HepG2 (cell line): ENCODE data around the gene FJX1. TPM values are rescaled to one million over a fixed set of nuclear protein-coding genes. Genes with fewer than 3 reads are reported as not detected.

Source experiments
- ATAC-seq: fragments of 200-7000 bp; cut with Tn5 transposase; 3 replicates; pipeline ENCODE4 v1.9.1; 2020; ENCODE audit warnings: mild to moderate bottlenecking, moderate library complexity
- BruUV-seq: library from RNA; stranded (reverse); fragments of 400-500 nt; replicated peaks from 2 replicates; lab custom pipeline; 2021; lab: Mats Ljungman, UMichigan
- CTCF ChIA-PET: fragments of 300-600 bp; formaldehyde crosslinking; extraction: SDS; loops from one replicate; lab custom pipeline; 2021; ENCODE audit warnings: low total read pairs, inconsistent platforms, low intra/inter-chr PET ratio; lab: Yijun Ruan, JAX
- POLR2A ChIA-PET: fragments of 350-600 bp; sonication (Branson Sonifier 250); formaldehyde crosslinking; loops from one replicate; lab custom pipeline; 2020; ENCODE audit warnings: antibody characterized with exemption, inconsistent platforms; lab: Yijun Ruan, JAX
- DNase-seq: peaks from one replicate; pipeline ENCODE4 v3.0.0-alpha.2; 2015; ENCODE audit warnings: low spot score
- FAIRE-seq: peaks from 3 replicates; lab custom pipeline; 2011; peaks lifted over from hg19 to GRCh38; lab: Jason Lieb, UNC
- H2AFZ ChIP-seq: one replicate; pipeline ENCODE4 v1.6.1; 2011; ENCODE audit warnings: low read length, inconsistent platforms
- H3K27ac ChIP-seq: fragments of 300-600 bp; 3 replicates; pipeline ENCODE4 v1.8.0; 2011; ENCODE audit warnings: mixed run types, mild to moderate bottlenecking, mixed read lengths, low read length, inconsistent platforms; ENCODE audit not compliant: insufficient read depth; ENCODE audit errors: extremely low read length
- H3K27me3 ChIP-seq, 2 experiments: fragments of 200-600 bp in 1 of 2; 2 replicates in 1 of 2; 3 replicates in 1 of 2; pipeline versions ENCODE4 v1.6.0 to v1.8.0; 2011; ENCODE audit warnings: low read length in 2 of 2, mild to moderate bottlenecking in 2 of 2, moderate library complexity in 2 of 2, inconsistent platforms in 1 of 2; ENCODE audit not compliant: insufficient read depth in 2 of 2, control insufficient read depth in 1 of 2
- H3K36me3 ChIP-seq, 2 experiments: fragments of 200-600 bp in 1 of 2; replicated peaks in 1 of 2; 2 replicates in 1 of 2; 3 replicates in 1 of 2; pipeline versions ENCODE4 v1.5.1 to v1.8.0; 2011; ENCODE audit warnings: low read length in 2 of 2, inconsistent platforms in 1 of 2; ENCODE audit not compliant: insufficient read depth in 2 of 2, control insufficient read depth in 1 of 2
- H3K4me1 ChIP-seq: 2 replicates; pipeline ENCODE4 v1.5.1; 2012; ENCODE audit warnings: low read length, inconsistent platforms; ENCODE audit not compliant: insufficient read depth
- H3K4me2 ChIP-seq: 2 replicates; pipeline ENCODE4 v1.6.0; 2011; ENCODE audit warnings: low read depth, low read length, inconsistent platforms
- H3K4me3 ChIP-seq, 3 experiments: fragments of 200-600 bp in 1 of 3; sonication (generic), shearing (Covaris generic) in 1 of 3; replicated peaks in 1 of 3; 2 replicates each; pipeline ENCODE4 v1.5.1; 2011 to 2016; ENCODE audit warnings: low read length in 3 of 3, inconsistent platforms in 2 of 3, low read depth in 2 of 3, mild to moderate bottlenecking in 2 of 3, control low read depth in 1 of 3, mixed read lengths in 1 of 3; ENCODE audit not compliant: insufficient read depth in 1 of 3
- H3K79me2 ChIP-seq: one replicate; pipeline ENCODE4 v1.6.1; 2011; ENCODE audit warnings: low read length, inconsistent platforms; ENCODE audit not compliant: insufficient read depth
- H3K9ac ChIP-seq: 2 replicates; pipeline ENCODE4 v1.6.0; 2011; ENCODE audit warnings: mild to moderate bottlenecking, low read depth, low read length, inconsistent platforms; ENCODE audit not compliant: insufficient read depth
- H3K9me3 ChIP-seq: 2 replicates; pipeline ENCODE4 v1.5.1; 2012; ENCODE audit warnings: mild to moderate bottlenecking, low read length
- H4K20me1 ChIP-seq: 2 replicates; pipeline ENCODE4 v1.6.0; 2011; ENCODE audit warnings: inconsistent platforms, mild to moderate bottlenecking, low read length, moderate library complexity; ENCODE audit not compliant: insufficient read depth
- ATM ChIP-seq: fragments of 450-650 bp; IDR thresholded peaks from 2 replicates; pipeline ENCODE4 v1.7.1; 2017; ENCODE audit warnings: mild to moderate bottlenecking, borderline replicate concordance
- DBP ChIP-seq: sonication (generic); formaldehyde crosslinking; IDR thresholded peaks from 2 replicates; pipeline ENCODE4 v1.4.0; 2020; ENCODE audit warnings: missing genetic modification reagents; ENCODE audit errors: not compliant biosample characterization
- GATAD2A ChIP-seq: IDR thresholded peaks from 2 replicates; pipeline ENCODE4 v1.6.1; 2016
- MTA1 ChIP-seq: sonication (generic); formaldehyde crosslinking; IDR thresholded peaks from 2 replicates; pipeline ENCODE4 v1.4.0; 2020; ENCODE audit warnings: missing genetic modification reagents, mild to moderate bottlenecking, borderline replicate concordance
- MTERF4 ChIP-seq: sonication (generic); formaldehyde crosslinking; IDR thresholded peaks from 2 replicates; pipeline ENCODE4 v1.8.0; 2023; ENCODE audit warnings: mild to moderate bottlenecking, missing genetic modification reagents
- NFIB ChIP-seq: sonication (generic); formaldehyde crosslinking; IDR thresholded peaks from 2 replicates; pipeline ENCODE4 v1.9.0; 2021; ENCODE audit warnings: missing genetic modification reagents, mild to moderate bottlenecking, borderline replicate concordance
- NR1H2 ChIP-seq: sonication (generic); formaldehyde crosslinking; IDR thresholded peaks from 2 replicates; pipeline ENCODE4 v1.8.1; 2022; ENCODE audit warnings: low read depth, missing genetic modification reagents, borderline replicate concordance
- PCBP1 ChIP-seq: fragments of 200-400 bp; formaldehyde crosslinking; IDR thresholded peaks from 2 replicates; pipeline ENCODE4 v1.6.1; 2017; ENCODE audit warnings: mild to moderate bottlenecking, low read depth, low read length, borderline replicate concordance
- PRMT3 ChIP-seq: sonication (generic); formaldehyde crosslinking; IDR thresholded peaks from 2 replicates; pipeline ENCODE4 v1.8.1; 2022; ENCODE audit warnings: low read depth, mild to moderate bottlenecking, moderate library complexity, missing genetic modification reagents, borderline replicate concordance
- SAFB2 ChIP-seq: sonication (generic); formaldehyde crosslinking; IDR thresholded peaks from 2 replicates; pipeline ENCODE4 v1.5.1; 2020; ENCODE audit warnings: missing genetic modification reagents, low read depth, mild to moderate bottlenecking, borderline replicate concordance
- SRSF1 ChIP-seq: fragments of 200-400 bp; formaldehyde crosslinking; optimal IDR thresholded peaks from 2 replicates; pipeline ENCODE3; 2017; ENCODE audit warnings: mild to moderate bottlenecking, low read depth, low read length, moderate library complexity
- TCF7 ChIP-seq: sonication (generic); IDR thresholded peaks from 2 replicates; pipeline ENCODE4 v1.6.1; 2016; ENCODE audit warnings: antibody characterized with exemption, low read depth
- TIGD3 ChIP-seq: sonication (generic); formaldehyde crosslinking; IDR thresholded peaks from 2 replicates; pipeline ENCODE4 v1.5.1; 2020; ENCODE audit warnings: mild to moderate bottlenecking, missing genetic modification reagents, borderline replicate concordance
- ZNF235 ChIP-seq: sonication (generic); formaldehyde crosslinking; IDR thresholded peaks from 2 replicates; pipeline ENCODE4 v1.8.1; 2023; ENCODE audit warnings: mild to moderate bottlenecking, missing genetic modification reagents, borderline replicate concordance
- ZNF337 ChIP-seq: sonication (generic); formaldehyde crosslinking; IDR thresholded peaks from 2 replicates; pipeline ENCODE4 v1.5.1; 2020; ENCODE audit warnings: missing genetic modification reagents, low read depth, mild to moderate bottlenecking, borderline replicate concordance
- ZNF33B ChIP-seq: sonication (generic); formaldehyde crosslinking; IDR thresholded peaks from 2 replicates; pipeline ENCODE4 v1.5.1; 2020; ENCODE audit warnings: mild to moderate bottlenecking, missing genetic modification reagents
- ZNF383 ChIP-seq: sonication (generic); formaldehyde crosslinking; IDR thresholded peaks from 2 replicates; pipeline ENCODE4 v1.4.0; 2020; ENCODE audit warnings: missing genetic modification reagents, mild to moderate bottlenecking, borderline replicate concordance
- ZNF589 ChIP-seq: sonication (generic); formaldehyde crosslinking; conservative IDR thresholded peaks from 2 replicates; pipeline ENCODE4 v1.8.0; 2022; ENCODE audit warnings: mild to moderate bottlenecking, moderate library complexity, missing genetic modification reagents
- ZNF747 ChIP-seq: sonication (generic); formaldehyde crosslinking; IDR thresholded peaks from 2 replicates; pipeline ENCODE4 v1.8.1; 2023; ENCODE audit warnings: missing genetic modification reagents, mild to moderate bottlenecking, borderline replicate concordance
- WGBS: methylation state at CpG from one replicate; pipeline ENCODE4 v1.1.6; 2017; ENCODE audit warnings: low lambda C conversion rate; 5-methylcytosine and 5-hydroxymethylcytosine counted together
- in situ Hi-C: cut with HindIII; loops from 2 replicates; pipeline ENCODE4 v1.10.0; 2017; ENCODE audit warnings: low pct_unique_long_range_greater_than_20kb; ENCODE audit not compliant: extremely low pct_ligation_motif_present
- intact Hi-C: fragments of 100-400 bp; cut with micrococcal nuclease; formaldehyde crosslinking; loops from one replicate; pipeline ENCODE4 v1.10.0; 2022; ENCODE audit not compliant: unreplicated experiment
- polyA plus RNA-seq, 8 experiments: library from polyadenylated mRNA; depleted of rRNA in 3 of 8; stranded (reverse) in 7 of 8; unstranded in 1 of 8; fragments of >200 nt; fragmentation: Illumina TruSeq in 4 of 8; extraction: Trizol in 4 of 8; gene quantifications; 2 replicates each; pipeline versions ENCODE4 v1.2.1 to v1.2.3, GENCODE V29; 2011 to 2016; ENCODE audit warnings: low read depth in 4 of 8, missing spikeins in 1 of 8, mixed read lengths in 1 of 8; ENCODE audit not compliant: insufficient read depth in 1 of 8
- total RNA-seq, 5 experiments: library from RNA; depleted of rRNA; stranded (reverse); fragments of >200 nt; fragmentation: Illumina TruSeq; extraction: Trizol; gene quantifications; 2 replicates each; pipeline ENCODE4 v1.2.3, GENCODE V29; 2016; ENCODE audit warnings: low read depth in 1 of 5
- TF ChIP-seq, protein P1 (sequence below): sonication (generic); formaldehyde crosslinking; IDR thresholded peaks from 2 replicates; pipeline ENCODE4 v1.9.0; 2022; ENCODE audit warnings: missing genetic modification reagents, mild to moderate bottlenecking, borderline replicate concordance

Gene FJX1
- total and polyA plus RNA-seq, 2 of the 13 experiments (the other 11 are each of a cell fraction or from before 2014, with no cell fraction given), result 0.40 to 0.82 TPM

GRCh38 chr11:35650006-35650405, 31.7 kb downstream of the FJX1 start (continued):
- no peak for TF ChIP-seq ZNF235 (CRISPR knock-in tag)
- no peak for TF ChIP-seq SAFB2 (CRISPR knock-in tag)
- TF ChIP-seq PCBP1, result no peak
- TF ChIP-seq TCF7, result no peak
- no peak for TF ChIP-seq GATAD2A (CRISPR knock-in tag)
- TF ChIP-seq ZNF383, result no peak
- no peak for TF ChIP-seq MTERF4
- no peak for TF ChIP-seq TIGD3 (CRISPR knock-in tag)
- no peak for TF ChIP-seq ATM
- TF ChIP-seq NFIB (CRISPR knock-in tag), result no peak

GRCh38 chr11:35650467-35650866, 32.2 kb downstream of the FJX1 start:
- Histone ChIP-seq H3K27me3 (peaks cover 0 to 27% of the 10 kb centered on the region in 2 experiments; a peak in 3 of 5 replicates), H3K4me3 (no peak overlapping the region), H3K4me1 (no peaks in the 10 kb centered on the region), H3K36me3 (no peaks in the 10 kb centered on the region), H3K27ac (no peak overlapping the region), H4K20me1 (no peaks in the 10 kb centered on the region), H3K9ac (no peak overlapping the region), H3K9me3 (no peaks in the 10 kb centered on the region), H2AFZ (no peak overlapping the region), H3K79me2 (no peaks in the 10 kb centered on the region), H3K4me2 (no peak overlapping the region)
- intact Hi-C loops (no loop called here), in situ Hi-C loops (no loop called here)
- ChIA-PET CTCF (no interaction called here), POLR2A (no interaction called here)
- FAIRE-seq (no peak), DNase-seq (no peak), ATAC-seq (no peak)
- no TSS peak for BruUV-seq
- WGBS, result 60% methylated on average over 4 of the region's 4 CpGs
- no peak for TF ChIP-seq DBP (CRISPR knock-in tag)
- TF ChIP-seq ZNF33B (CRISPR knock-in tag), result no peak
- TF ChIP-seq, protein P1, sequence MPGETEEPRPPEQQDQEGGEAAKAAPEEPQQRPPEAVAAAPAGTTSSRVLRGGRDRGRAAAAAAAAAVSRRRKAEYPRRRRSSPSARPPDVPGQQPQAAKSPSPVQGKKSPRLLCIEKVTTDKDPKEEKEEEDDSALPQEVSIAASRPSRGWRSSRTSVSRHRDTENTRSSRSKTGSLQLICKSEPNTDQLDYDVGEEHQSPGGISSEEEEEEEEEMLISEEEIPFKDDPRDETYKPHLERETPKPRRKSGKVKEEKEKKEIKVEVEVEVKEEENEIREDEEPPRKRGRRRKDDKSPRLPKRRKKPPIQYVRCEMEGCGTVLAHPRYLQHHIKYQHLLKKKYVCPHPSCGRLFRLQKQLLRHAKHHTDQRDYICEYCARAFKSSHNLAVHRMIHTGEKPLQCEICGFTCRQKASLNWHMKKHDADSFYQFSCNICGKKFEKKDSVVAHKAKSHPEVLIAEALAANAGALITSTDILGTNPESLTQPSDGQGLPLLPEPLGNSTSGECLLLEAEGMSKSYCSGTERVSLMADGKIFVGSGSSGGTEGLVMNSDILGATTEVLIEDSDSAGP, result no peak
- no peak for TF ChIP-seq SRSF1
- TF ChIP-seq NR1H2, result no peak
- TF ChIP-seq ZNF337, result no peak
- TF ChIP-seq PRMT3 (CRISPR knock-in tag), result no peak
- no peak for TF ChIP-seq MTA1 (CRISPR knock-in tag)
- no peak for TF ChIP-seq ZNF747 (CRISPR knock-in tag)
- TF ChIP-seq ZNF589 (CRISPR knock-in tag), result no peak
